Osteoblast (primary cell): ENCODE data around the gene FOXF1. TPM values are rescaled to one million over a fixed set of nuclear protein-coding genes. Genes with fewer than 3 reads are reported as not detected.
A peak's percentile ranks its signal among the peaks of the same experiment; 100 is the strongest.

ENCODE experiments used
- DNase-seq: peaks from one replicate; pipeline ENCODE4 v3.0.0; 2011; ENCODE audit warnings: low spot score, mixed read lengths; ENCODE audit not compliant: insufficient read length; ENCODE audit errors: missing footprints
- H2AFZ ChIP-seq: 2 replicates; pipeline ENCODE4 v1.6.0; 2011; ENCODE audit warnings: mild to moderate bottlenecking, low read length
- H3K27ac ChIP-seq: 2 replicates; pipeline ENCODE4 v1.5.1; 2011; ENCODE audit warnings: mild to moderate bottlenecking, low read depth, low read length, moderate library complexity
- H3K27me3 ChIP-seq: 2 replicates; pipeline ENCODE4 v1.6.0; 2012; ENCODE audit warnings: mild to moderate bottlenecking, control low read depth, inconsistent platforms, low read length, moderate library complexity; ENCODE audit not compliant: insufficient read depth
- H3K36me3 ChIP-seq: 2 replicates; pipeline ENCODE4 v1.5.1; 2011; ENCODE audit warnings: mild to moderate bottlenecking, low read length, control low read depth, moderate library complexity; ENCODE audit not compliant: insufficient read depth
- H3K4me1 ChIP-seq: 2 replicates; pipeline ENCODE4 v1.5.1; 2011; ENCODE audit warnings: mild to moderate bottlenecking, low read length, control low read depth, moderate library complexity; ENCODE audit not compliant: insufficient read depth
- H3K4me2 ChIP-seq: 2 replicates; pipeline ENCODE4 v1.6.0; 2011; ENCODE audit warnings: mild to moderate bottlenecking, low read length; ENCODE audit not compliant: insufficient read depth
- H3K4me3 ChIP-seq: fragments of 200-600 bp; sonication (generic); 3 replicates; pipeline ENCODE4 v1.5.1; 2012; ENCODE audit warnings: mild to moderate bottlenecking, low read length, inconsistent platforms; ENCODE audit not compliant: insufficient read depth
- H3K79me2 ChIP-seq: 2 replicates; pipeline ENCODE4 v1.6.0; 2012; ENCODE audit warnings: mild to moderate bottlenecking, low read length, control low read depth, inconsistent platforms; ENCODE audit not compliant: insufficient read depth
- H3K9me3 ChIP-seq: 2 replicates; pipeline ENCODE4 v1.5.1; 2011; ENCODE audit warnings: low read depth, low read length, control low read depth
- H4K20me1 ChIP-seq: 2 replicates; pipeline ENCODE4 v1.6.0; 2012; ENCODE audit warnings: mild to moderate bottlenecking, low read length, control low read depth; ENCODE audit not compliant: insufficient read depth
- CTCF ChIP-seq: IDR thresholded peaks from 2 replicates; pipeline ENCODE4 v1.5.1; 2011; ENCODE audit warnings: mild to moderate bottlenecking, low read depth, low read length, moderate library complexity; ENCODE audit errors: extremely low read depth
- total RNA-seq: library from RNA; depleted of rRNA; stranded (reverse); fragments of >200 nt; gene quantifications from 2 replicates; pipeline ENCODE4 v1.2.3, GENCODE V29; 2012

The FOXF1 gene
- total RNA-seq, 1 donor = not detected

GRCh38 chr16:86538196-86538780 is 28.0 kb downstream of the FOXF1 start:
- Histone ChIP-seq H3K9me3 (no peaks in the 10 kb centered on the region), H3K36me3 (peaks cover 51% of the 10 kb centered on the region), H2AFZ (no peak overlapping the region), H3K79me2 (no peaks in the 10 kb centered on the region), H4K20me1 (peaks cover 2% of the 10 kb centered on the region), H3K4me1 (no peaks in the 10 kb centered on the region), H3K27me3 (no peaks in the 10 kb centered on the region), H3K4me3 (no peak overlapping the region), H3K4me2 (no peak overlapping the region), H3K27ac (no peak overlapping the region)
- no peak for DNase-seq
- TF ChIP-seq CTCF = no peak

GRCh38 chr16:86540894-86541293 is 30.6 kb downstream of the FOXF1 start:
- no peaks in the 10 kb centered on the region for H3K4me1 ChIP-seq
- H3K9me3 ChIP-seq = no peaks in the 10 kb centered on the region
- no peak overlapping the region for H3K4me3 ChIP-seq
- no peak for TF ChIP-seq CTCF
- peaks cover 5% of the 10 kb centered on the region for H4K20me1 ChIP-seq
- H3K27ac ChIP-seq = no peak overlapping the region
- peaks cover 2% of the 10 kb centered on the region for H3K79me2 ChIP-seq
- peaks cover 57% of the 10 kb centered on the region for H3K36me3 ChIP-seq
- H3K27me3 ChIP-seq = no peaks in the 10 kb centered on the region
- DNase-seq = peak; percentile 69
- H3K4me2 ChIP-seq = no peak overlapping the region
- no peak overlapping the region for H2AFZ ChIP-seq

GRCh38 chr16:86541560-86541959 is 31.2 kb downstream of the FOXF1 start:
- Histone ChIP-seq H3K79me2 (peaks cover 2% of the 10 kb centered on the region), H3K27ac (no peak overlapping the region), H3K4me2 (no peak overlapping the region), H2AFZ (no peak overlapping the region), H4K20me1 (peaks cover 5% of the 10 kb centered on the region), H3K4me1 (no peaks in the 10 kb centered on the region), H3K4me3 (no peak overlapping the region), H3K9me3 (no peaks in the 10 kb centered on the region), H3K36me3 (peaks cover 62% of the 10 kb centered on the region), H3K27me3 (no peaks in the 10 kb centered on the region)
- DNase-seq = peak; percentile 49
- TF ChIP-seq CTCF = no peak

- peaks cover 61% of the 10 kb centered on the region for H3K36me3 ChIP-seq
- no peaks in the 10 kb centered on the region for H3K9me3 ChIP-seq
- H3K4me1 ChIP-seq = no peaks in the 10 kb centered on the region
- H3K4me2 ChIP-seq = no peak overlapping the region
- TF ChIP-seq CTCF = no peak
- H3K79me2 ChIP-seq = peaks cover 2% of the 10 kb centered on the region
- no peak overlapping the region for H2AFZ ChIP-seq
- H4K20me1 ChIP-seq = peaks cover 5% of the 10 kb centered on the region
- H3K27me3 ChIP-seq = no peaks in the 10 kb centered on the region
- H3K4me3 ChIP-seq = no peak overlapping the region
- peak; percentile 30 for DNase-seq
- H3K27ac ChIP-seq = no peak overlapping the region
These were observed 32.7 kb downstream of the FOXF1 start for GRCh38 chr16:86542756-86543750.
